ENCODE results near the gene OR52A1.
"Not testable (repeated sequence)": the region's sequence is repeated elsewhere in the genome, so short reads cannot be mapped to it uniquely, and the experiment has no call there.

Gene OR52A1

GRCh38 chr11:5154657-5155056 lies at the start of gene OR52A1:
Gene OR52A1 (minus strand): TSS chr11:5154757. CDS start chr11:5152369, 2,388 bp downstream.
- DNase-seq, result no peak

- DNase-seq, result no peak
Observed at GRCh38 chr11:5203366-5203765, 48.8 kb upstream of the OR52A1 start.

GRCh38 chr11:5200582-5200981 lies 46.0 kb upstream of the OR52A1 start, which contains the start of gene OR51V1:
Gene OR51V1 (minus strand): TSS chr11:5200682. CDS start chr11:5200682, 0 bp downstream.
- DNase-seq, result no peak

- DNase-seq, result no peak
Observed at GRCh38 chr11:5198285-5198684, 43.7 kb upstream of the OR52A1 start.

GRCh38 chr11:5197536-5197935 lies 43.0 kb upstream of the OR52A1 start:
- DNase-seq, result no peak

GRCh38 chr11:5196731-5197130 lies 42.2 kb upstream of the OR52A1 start:
- no peak for DNase-seq

GRCh38 chr11:5196067-5196466 lies 41.5 kb upstream of the OR52A1 start:
- DNase-seq, result no peak

- DNase-seq, result no peak
Observed at GRCh38 chr11:5192738-5193137, 38.2 kb upstream of the OR52A1 start.

GRCh38 chr11:5188201-5188600 lies 33.6 kb upstream of the OR52A1 start:
- no peak for DNase-seq

- no peak for DNase-seq
Observed at GRCh38 chr11:5178046-5178837, 23.7 kb upstream of the OR52A1 start.

- no peak for DNase-seq
Observed at GRCh38 chr11:5174934-5175333, 20.4 kb upstream of the OR52A1 start.

GRCh38 chr11:5171856-5172255 lies 17.3 kb upstream of the OR52A1 start:
- no peak for DNase-seq

- not testable (repeated sequence) for DNase-seq
Observed at GRCh38 chr11:5165898-5166297, 11.3 kb upstream of the OR52A1 start.

GRCh38 chr11:5164807-5165206 lies 10.2 kb upstream of the OR52A1 start:
- DNase-seq, result not testable (repeated sequence)

GRCh38 chr11:5161045-5161444 lies 6.5 kb upstream of the OR52A1 start:
- DNase-seq, result not testable (repeated sequence)

GRCh38 chr11:5160217-5160616 lies 5.7 kb upstream of the OR52A1 start:
- DNase-seq, result not testable (repeated sequence)

- DNase-seq, result no peak
Observed at GRCh38 chr11:5159806-5160205, 5.2 kb upstream of the OR52A1 start.

GRCh38 chr11:5153574-5154431 lies 754 bp downstream of the OR52A1 start:
- no peak for DNase-seq

GRCh38 chr11:5151713-5152153 lies 2.8 kb downstream of the OR52A1 start:
- peak in 1 of 56 donors; percentile 15 for DNase-seq

GRCh38 chr11:5144206-5144605 lies 10.4 kb downstream of the OR52A1 start:
- not testable (repeated sequence) for DNase-seq

- no peak for DNase-seq
Observed at GRCh38 chr11:5137996-5138395, 16.6 kb downstream of the OR52A1 start, which contains the start of gene OR52A5. Gene OR52A5 (minus strand): TSS chr11:5138356. CDS start chr11:5132642, 5,714 bp downstream.

GRCh38 chr11:5137014-5137413 lies 17.5 kb downstream of the OR52A1 start:
- no peak for DNase-seq

Measured in amygdala (tissue), 56 donors.